Myometrial cell (primary cell): Measurements from ENCODE around the gene SLC51A. TPM values are rescaled to one million over a fixed set of nuclear protein-coding genes. Genes with fewer than 3 reads are reported as not detected.

Source experiments
- total RNA-seq: library from RNA; depleted of rRNA; stranded (reverse); fragments of >200 nt; gene quantifications from 2 replicates; pipeline ENCODE4 v1.2.3, GENCODE V29; 2015

The SLC51A gene
- total RNA-seq = not detected in 2 replicates

GRCh38 chr3:196216089-196216564 lies at the start of gene SLC51A:
Gene SLC51A (plus strand): TSS chr3:196216534. CDS start chr3:196216713, 179 bp downstream.

GRCh38 chr3:196210673-196211556 lies 5.4 kb upstream of the SLC51A start, which contains the start of gene ZDHHC19:
Gene ZDHHC19 (minus strand): TSS chr3:196211400. CDS start chr3:196211315, 85 bp downstream.

Other genes starting within 250 kb of the SLC51A start
- 42.4 and 58.0 TPM in 2 replicates for gene TFRC, start 134.4 kb upstream of the SLC51A start, total RNA-seq
- not detected in 2 replicates for gene ZDHHC19, start 5.1 kb upstream of the SLC51A start, total RNA-seq
- gene PCYT1A, start 71.2 kb downstream of the SLC51A start, total RNA-seq = 84.5 and 114 TPM in 2 replicates
- gene DYNLT2B, start 101.7 kb downstream of the SLC51A start, total RNA-seq = 12.6 and 30.8 TPM in 2 replicates
- gene TM4SF19, start 121.9 kb downstream of the SLC51A start, total RNA-seq = 1.7 and 4.1 TPM in 2 replicates
- 5.8 and 9.6 TPM in 2 replicates for gene UBXN7, start 215.9 kb downstream of the SLC51A start, total RNA-seq